Measurements from ENCODE around the gene SIRT4.

Gene SIRT4

GRCh38 chr12:120358412-120359100 is 56.4 kb downstream of the SIRT4 start:
- no peak for TF ChIP-seq ZNF274 (IDR thresholded peaks at IDR 0.05; ENCODE audit: low read depth, low read length)

GRCh38 chr12:120359128-120359527 is 57.0 kb downstream of the SIRT4 start:
- no peak overlapping the region for H3K4me3 ChIP-seq (ENCODE audit: low read length)
- no peak for TF ChIP-seq ZNF274 (IDR thresholded peaks at IDR 0.05; ENCODE audit: low read depth, low read length)

More at GRCh38 chr12:120358412-120359100, 56.4 kb downstream of the SIRT4 start:
- no peak overlapping the region for H3K4me3 ChIP-seq (ENCODE audit: low read length)

GRCh38 chr12:120361506-120362208 is 59.5 kb downstream of the SIRT4 start:
- TF ChIP-seq ZNF274 (IDR thresholded peaks at IDR 0.05; ENCODE audit: low read depth, low read length): no peak
- H3K4me3 ChIP-seq (ENCODE audit: low read length): no peak overlapping the region

Data from GM08714 (cell line).